Thyroid gland (tissue), 4 donors: ENCODE measurements around the gene WFDC6.

Experiments used
- POLR2A ChIP-seq, 2 donors: fragments of 450-650 bp; IDR thresholded peaks; one replicate each; pipeline ENCODE4 v1.6.1; 2017; ENCODE audit warnings: antibody characterized with exemption in 2 of 2, mild to moderate bottlenecking in 2 of 2, moderate library complexity in 1 of 2
- TF ChIP-seq, protein P1 (sequence below), 6 experiments: fragments of 200-600 bp in 3 of 6; fragments of 450-650 bp in 3 of 6; sonication (generic) in 3 of 6; IDR thresholded peaks; one replicate each; pipeline ENCODE4 v1.5.1; 2016 to 2019; ENCODE audit warnings: antibody characterized with exemption in 6 of 6, mild to moderate bottlenecking in 2 of 6, inconsistent platforms in 1 of 6, moderate library complexity in 1 of 6

DNA sequence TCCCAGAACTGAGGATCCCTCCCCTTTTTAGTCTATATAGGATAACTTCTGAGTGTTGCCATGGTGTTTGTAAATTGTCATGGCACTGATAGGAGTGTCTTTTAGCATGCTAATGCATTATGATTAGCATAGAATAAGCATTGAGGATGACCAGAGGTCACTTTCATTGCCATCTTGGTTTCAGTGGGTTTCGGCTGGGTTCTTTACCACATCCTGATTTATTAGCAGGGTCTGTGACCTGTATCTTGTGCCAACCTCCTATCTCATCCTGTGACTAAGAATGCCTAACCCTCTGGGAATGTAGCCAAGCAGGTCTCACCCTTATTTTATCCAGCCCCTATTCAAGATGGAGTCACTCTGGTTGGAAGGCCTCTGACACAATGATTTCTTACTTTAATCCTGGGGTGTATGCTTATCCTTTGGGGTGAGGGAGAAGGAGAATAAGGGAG is 50.2 kb downstream of the WFDC6 start:
- TF ChIP-seq, protein P1, sequence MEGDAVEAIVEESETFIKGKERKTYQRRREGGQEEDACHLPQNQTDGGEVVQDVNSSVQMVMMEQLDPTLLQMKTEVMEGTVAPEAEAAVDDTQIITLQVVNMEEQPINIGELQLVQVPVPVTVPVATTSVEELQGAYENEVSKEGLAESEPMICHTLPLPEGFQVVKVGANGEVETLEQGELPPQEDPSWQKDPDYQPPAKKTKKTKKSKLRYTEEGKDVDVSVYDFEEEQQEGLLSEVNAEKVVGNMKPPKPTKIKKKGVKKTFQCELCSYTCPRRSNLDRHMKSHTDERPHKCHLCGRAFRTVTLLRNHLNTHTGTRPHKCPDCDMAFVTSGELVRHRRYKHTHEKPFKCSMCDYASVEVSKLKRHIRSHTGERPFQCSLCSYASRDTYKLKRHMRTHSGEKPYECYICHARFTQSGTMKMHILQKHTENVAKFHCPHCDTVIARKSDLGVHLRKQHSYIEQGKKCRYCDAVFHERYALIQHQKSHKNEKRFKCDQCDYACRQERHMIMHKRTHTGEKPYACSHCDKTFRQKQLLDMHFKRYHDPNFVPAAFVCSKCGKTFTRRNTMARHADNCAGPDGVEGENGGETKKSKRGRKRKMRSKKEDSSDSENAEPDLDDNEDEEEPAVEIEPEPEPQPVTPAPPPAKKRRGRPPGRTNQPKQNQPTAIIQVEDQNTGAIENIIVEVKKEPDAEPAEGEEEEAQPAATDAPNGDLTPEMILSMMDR (IDR thresholded peaks at IDR 0.05): no peak
- no peak for TF ChIP-seq POLR2A (IDR thresholded peaks at IDR 0.05)
